GM21717 (cell line): Measurements from ENCODE around the gene CATSPERD.

Experiments used
- ATAC-seq: cut with Tn5 transposase; IDR thresholded peaks from one replicate; pipeline ENCODE4 v1.9.1; 2021; ENCODE audit warnings: mild to moderate bottlenecking, moderate library complexity; ENCODE audit not compliant: unreplicated experiment

Gene CATSPERD

GRCh38 chr19:5784581-5785147, 64.2 kb downstream of the CATSPERD start, which contains the start of gene PRR22:
TSS of gene PRR22 (minus strand) at chr19:5784746. CDS start at chr19:5784660, 86 bp downstream.
- ATAC-seq: no peak

GRCh38 chr19:5785423-5785822, 65.0 kb downstream of the CATSPERD start:
- no peak for ATAC-seq

- ATAC-seq: no peak
These were observed 66.4 kb downstream of the CATSPERD start for GRCh38 chr19:5786593-5787408.

GRCh38 chr19:5787409-5788182, 67.2 kb downstream of the CATSPERD start:
- ATAC-seq: no peak

- ATAC-seq: no peak
These were observed 68.0 kb downstream of the CATSPERD start for GRCh38 chr19:5788422-5788821.

GRCh38 chr19:5789351-5789761, 68.9 kb downstream of the CATSPERD start:
- no peak for ATAC-seq

- ATAC-seq: no peak
These were observed 69.6 kb downstream of the CATSPERD start for GRCh38 chr19:5789886-5790558.

GRCh38 chr19:5790559-5791520, 70.4 kb downstream of the CATSPERD start, which contains the start of gene DUS3L:
TSS of gene DUS3L (minus strand) at chr19:5791163. CDS start at chr19:5791141, 22 bp downstream.
- peak; percentile 76 for ATAC-seq

- no peak for ATAC-seq
These were observed 71.8 kb downstream of the CATSPERD start for GRCh38 chr19:5792224-5792623.

GRCh38 chr19:5793188-5793587, 72.8 kb downstream of the CATSPERD start:
- no peak for ATAC-seq

GRCh38 chr19:5795382-5795919, 75.0 kb downstream of the CATSPERD start:
- no peak for ATAC-seq

GRCh38 chr19:5798244-5798643, 77.8 kb downstream of the CATSPERD start:
- ATAC-seq: no peak

GRCh38 chr19:5799247-5800241, 79.1 kb downstream of the CATSPERD start:
- no peak for ATAC-seq

GRCh38 chr19:5800361-5801270, 80.2 kb downstream of the CATSPERD start:
- ATAC-seq: no peak

GRCh38 chr19:5801796-5802619, 81.6 kb downstream of the CATSPERD start:
- no peak for ATAC-seq

- ATAC-seq: no peak
These were observed 83.0 kb downstream of the CATSPERD start for GRCh38 chr19:5803441-5803751.
